Spleen (tissue), 7 donors: ENCODE results near the gene SRPK3.

Experiments
- CTCF ChIP-seq, 11 experiments: fragments of 200-600 bp in 7 of 11; fragments of 450-650 bp in 4 of 11; sonication (generic) in 4 of 11; IDR thresholded peaks in 8 of 11; conservative IDR thresholded peaks in 3 of 11; 1 replicate in 7 of 11; 2 replicates in 4 of 11; pipeline versions ENCODE4 v1.4.0 to v1.8.0; 2016 to 2021; ENCODE audit warnings: antibody characterized with exemption in 11 of 11, inconsistent platforms in 4 of 11, mild to moderate bottlenecking in 1 of 11
- POLR2A ChIP-seq, 3 donors: fragments of 450-650 bp; IDR thresholded peaks; one replicate each; pipeline ENCODE4 v1.5.1; 2017; ENCODE audit warnings: antibody characterized with exemption in 3 of 3, mild to moderate bottlenecking in 1 of 3
- POLR2AphosphoS5 ChIP-seq, 3 donors: sonication (generic); formaldehyde crosslinking; IDR thresholded peaks; one replicate each; pipeline ENCODE4 v1.5.1; 2017; ENCODE audit warnings: antibody characterized with exemption in 3 of 3
- donor health status: DM: no; HTN: no; CAD: no; lungs with moderate emphysema.
- donor health status: DM: no; HTN: no; CAD: no.
- donor health status: DM: no; HTN: no; CAD: no.

- TF ChIP-seq CTCF (IDR thresholded peaks at IDR 0.05 in 8 of 11, conservative IDR thresholded peaks at IDR 0.05 in 3 of 11) = no peak
- no peak for TF ChIP-seq POLR2A (IDR thresholded peaks at IDR 0.05)
- no peak for TF ChIP-seq POLR2AphosphoS5 (IDR thresholded peaks at IDR 0.05)
Measured at GRCh38 chrX:153771415-153772315, 9.2 kb upstream of the SRPK3 start.
